Airway epithelial cell (primary cell): ENCODE measurements around the gene INAVA. TPM values are rescaled to one million over a fixed set of nuclear protein-coding genes. Genes with fewer than 3 reads are reported as not detected.

Experiments used
- total RNA-seq: library from RNA; depleted of rRNA; stranded (reverse); fragments of >200 nt; gene quantifications from 2 replicates; pipeline ENCODE4 v1.2.3, GENCODE V29; 2015

The INAVA gene, protein sequence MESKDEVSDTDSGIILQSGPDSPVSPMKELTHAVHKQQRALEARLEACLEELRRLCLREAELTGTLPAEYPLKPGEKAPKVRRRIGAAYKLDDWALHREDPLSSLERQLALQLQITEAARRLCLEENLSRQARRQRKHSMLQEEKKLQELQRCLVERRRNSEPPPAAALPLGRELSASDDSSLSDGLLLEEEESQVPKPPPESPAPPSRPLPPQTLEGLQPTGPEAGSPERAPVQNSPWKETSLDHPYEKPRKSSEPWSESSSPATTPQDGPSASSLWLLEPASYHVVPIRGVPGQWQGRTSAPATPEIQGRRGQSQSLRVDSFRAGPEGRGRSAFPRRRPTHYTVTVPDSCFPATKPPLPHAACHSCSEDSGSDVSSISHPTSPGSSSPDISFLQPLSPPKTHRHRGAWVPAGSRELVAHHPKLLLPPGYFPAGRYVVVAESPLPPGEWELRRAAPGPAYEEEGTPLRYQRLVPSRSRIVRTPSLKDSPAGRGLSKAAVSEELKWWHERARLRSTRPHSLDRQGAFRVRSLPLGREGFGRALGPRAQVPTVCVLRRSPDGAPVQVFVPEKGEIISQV
- 72.1 and 84.0 TPM in 2 replicates for total RNA-seq

DNA sequence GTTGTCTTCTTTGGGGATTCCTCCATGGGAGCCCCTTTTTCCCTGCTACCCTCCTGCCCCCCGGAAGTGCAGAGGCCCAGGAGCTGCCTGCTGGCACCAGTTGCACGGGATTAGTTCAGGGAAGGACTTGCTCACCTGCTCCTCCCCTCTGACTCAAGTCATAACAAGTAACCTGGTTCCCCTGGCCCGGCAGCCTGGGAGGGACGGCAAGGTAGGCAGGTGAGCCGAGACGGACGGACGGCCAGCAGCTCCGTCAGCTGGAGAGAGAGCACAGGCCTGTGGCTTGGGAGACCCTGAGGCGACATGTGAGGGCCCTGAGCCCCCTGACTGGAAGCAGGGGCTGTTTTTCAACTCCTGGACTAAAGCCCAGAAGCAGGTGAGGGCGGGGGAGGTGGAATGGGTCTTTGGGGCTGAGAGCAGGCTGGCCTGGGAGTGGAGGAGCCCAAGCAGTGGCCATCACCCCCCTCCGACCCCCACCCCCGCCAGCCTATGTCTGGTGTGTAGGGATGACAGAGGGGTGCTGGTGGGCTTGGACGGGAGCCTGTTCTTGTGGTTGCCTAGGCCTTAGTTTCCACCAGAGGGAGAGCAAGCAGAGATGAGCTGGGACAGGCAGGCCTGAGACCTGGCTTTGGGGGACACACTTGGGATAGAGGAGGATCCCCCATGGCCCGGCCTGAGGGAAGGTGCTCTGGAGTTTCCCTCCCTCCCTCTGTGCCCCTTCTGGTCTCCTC is at the start of gene INAVA:
Gene INAVA (plus strand): TSS at position 189 of the 731 bp plus-strand sequence. CDS start 3,501 bp downstream, outside the sequence.

DNA sequence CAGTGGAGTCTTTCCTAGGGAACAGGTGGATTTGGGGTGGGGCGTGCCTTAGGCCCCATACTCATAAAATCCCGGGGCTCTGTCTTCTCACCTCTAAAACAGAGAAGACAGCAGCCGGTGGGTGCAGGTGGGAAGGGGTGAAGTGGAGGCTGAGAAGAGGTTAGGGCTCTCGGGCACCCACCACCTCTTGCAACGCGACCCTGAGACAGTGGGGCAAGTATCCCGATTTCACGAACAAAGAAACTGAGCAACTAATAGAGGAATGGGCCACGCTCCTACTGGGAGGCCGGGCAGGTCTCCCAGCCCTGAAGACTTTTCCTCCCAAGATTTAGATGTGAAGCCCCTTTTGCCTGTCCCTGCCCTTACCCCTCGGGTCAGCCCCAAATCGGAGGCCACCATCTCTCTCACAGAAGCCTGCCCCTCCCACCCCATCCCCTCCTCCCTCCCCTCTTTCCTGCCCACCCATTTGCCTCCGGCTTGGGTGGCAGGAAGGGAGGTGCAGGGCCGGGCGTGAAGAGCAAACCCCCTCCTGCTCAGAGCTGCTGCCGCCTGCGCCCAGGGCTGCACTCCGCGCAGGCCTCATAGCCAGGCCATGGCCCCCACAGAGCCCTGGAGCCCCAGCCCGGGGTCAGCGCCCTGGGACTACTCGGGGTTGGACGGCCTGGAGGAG is 22.1 kb upstream of the INAVA start, which contains the start of gene GPR25:
Gene GPR25 (plus strand): TSS at position 536 of the 670 bp plus-strand sequence. CDS start 57 bp downstream, at position 593.

Other genes starting within 250 kb of the INAVA start
- 6.7 and 10.6 TPM in 2 replicates for gene DDX59, start 225.0 kb upstream of the INAVA start, total RNA-seq
- 18.6 and 29.7 TPM in 2 replicates for gene CAMSAP2, start 156.0 kb upstream of the INAVA start, total RNA-seq
- gene GPR25, start 21.9 kb upstream of the INAVA start, total RNA-seq = not detected in 2 replicates
- 0.56 and 0.65 TPM in 2 replicates for gene KIF21B, start 128.8 kb downstream of the INAVA start, total RNA-seq
- gene CACNA1S, start 217.5 kb downstream of the INAVA start, total RNA-seq = not detected in 2 replicates
- not detected in 2 replicates for gene ASCL5, start 232.3 kb downstream of the INAVA start, total RNA-seq